Measurements from ENCODE around the gene GALT.

GRCh38 chr9:34634551-34635248, 11.8 kb upstream of the GALT start:
- TF ChIP-seq, protein P1, sequence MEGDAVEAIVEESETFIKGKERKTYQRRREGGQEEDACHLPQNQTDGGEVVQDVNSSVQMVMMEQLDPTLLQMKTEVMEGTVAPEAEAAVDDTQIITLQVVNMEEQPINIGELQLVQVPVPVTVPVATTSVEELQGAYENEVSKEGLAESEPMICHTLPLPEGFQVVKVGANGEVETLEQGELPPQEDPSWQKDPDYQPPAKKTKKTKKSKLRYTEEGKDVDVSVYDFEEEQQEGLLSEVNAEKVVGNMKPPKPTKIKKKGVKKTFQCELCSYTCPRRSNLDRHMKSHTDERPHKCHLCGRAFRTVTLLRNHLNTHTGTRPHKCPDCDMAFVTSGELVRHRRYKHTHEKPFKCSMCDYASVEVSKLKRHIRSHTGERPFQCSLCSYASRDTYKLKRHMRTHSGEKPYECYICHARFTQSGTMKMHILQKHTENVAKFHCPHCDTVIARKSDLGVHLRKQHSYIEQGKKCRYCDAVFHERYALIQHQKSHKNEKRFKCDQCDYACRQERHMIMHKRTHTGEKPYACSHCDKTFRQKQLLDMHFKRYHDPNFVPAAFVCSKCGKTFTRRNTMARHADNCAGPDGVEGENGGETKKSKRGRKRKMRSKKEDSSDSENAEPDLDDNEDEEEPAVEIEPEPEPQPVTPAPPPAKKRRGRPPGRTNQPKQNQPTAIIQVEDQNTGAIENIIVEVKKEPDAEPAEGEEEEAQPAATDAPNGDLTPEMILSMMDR (IDR thresholded peaks at IDR 0.05; ENCODE audit: low read depth, low read length, poor library complexity, severe bottlenecking), result no peak
- TF ChIP-seq EZH2phosphoT487 (IDR thresholded peaks at IDR 0.05; ENCODE audit: borderline replicate concordance, low read length), result no peak

Measured in DOHH2 (cell line).